Progenitor cell of endocrine pancreas (in vitro differentiated cells): ENCODE data around the gene PRKN. TPM values are rescaled to one million over a fixed set of nuclear protein-coding genes. Genes with fewer than 3 reads are reported as not detected.

Source experiments
- DNase-seq: peaks from one replicate; pipeline ENCODE4 v3.0.0; 2021; ENCODE audit warnings: low spot score; ENCODE audit not compliant: unreplicated experiment
- H3K27ac Mint-ChIP-seq: 2 replicates; pipeline ENCODE4 v1.8.0; 2021; ENCODE audit warnings: mild to moderate bottlenecking, moderate library complexity, mixed read lengths
- H3K27me3 Mint-ChIP-seq: 2 replicates; pipeline ENCODE4 v1.8.0; 2021; ENCODE audit warnings: mixed read lengths
- H3K36me3 Mint-ChIP-seq: 2 replicates; pipeline ENCODE4 v1.8.0; 2022; ENCODE audit warnings: mixed read lengths; ENCODE audit not compliant: insufficient read depth
- H3K4me1 Mint-ChIP-seq: 2 replicates; pipeline ENCODE4 v1.8.0; 2021; ENCODE audit warnings: low read depth, mixed read lengths
- H3K4me3 Mint-ChIP-seq: 2 replicates; pipeline ENCODE4 v1.8.0; 2021; ENCODE audit warnings: low read depth, mild to moderate bottlenecking, moderate library complexity, mixed read lengths
- H3K9me3 Mint-ChIP-seq: 2 replicates; pipeline ENCODE4 v1.8.0; 2021; ENCODE audit warnings: low read depth, mixed read lengths
- total RNA-seq: library from RNA; stranded (reverse); gene quantifications from 2 replicates; pipeline ENCODE4 v1.2.1, GENCODE V29; 2021
- TF ChIP-seq, protein P1 (sequence below): fragments of 200-600 bp; sonication (generic); IDR thresholded peaks from one replicate; pipeline ENCODE4 v1.5.0; 2021; ENCODE audit warnings: antibody characterized with exemption, mild to moderate bottlenecking; ENCODE audit not compliant: unreplicated experiment

Gene PRKN
- total RNA-seq, 1 donor from 2014 or later = 4.6 TPM

- Mint-ChIP-seq H3K9me3 (no peaks in the 10 kb centered on the region), H3K4me1 (peaks cover 12% of the 10 kb centered on the region), H3K27me3 (peaks cover 4% of the 10 kb centered on the region), H3K36me3 (no peaks in the 10 kb centered on the region), H3K4me3 (no peak overlapping the region), H3K27ac (no peak overlapping the region)
- TF ChIP-seq, protein P1, sequence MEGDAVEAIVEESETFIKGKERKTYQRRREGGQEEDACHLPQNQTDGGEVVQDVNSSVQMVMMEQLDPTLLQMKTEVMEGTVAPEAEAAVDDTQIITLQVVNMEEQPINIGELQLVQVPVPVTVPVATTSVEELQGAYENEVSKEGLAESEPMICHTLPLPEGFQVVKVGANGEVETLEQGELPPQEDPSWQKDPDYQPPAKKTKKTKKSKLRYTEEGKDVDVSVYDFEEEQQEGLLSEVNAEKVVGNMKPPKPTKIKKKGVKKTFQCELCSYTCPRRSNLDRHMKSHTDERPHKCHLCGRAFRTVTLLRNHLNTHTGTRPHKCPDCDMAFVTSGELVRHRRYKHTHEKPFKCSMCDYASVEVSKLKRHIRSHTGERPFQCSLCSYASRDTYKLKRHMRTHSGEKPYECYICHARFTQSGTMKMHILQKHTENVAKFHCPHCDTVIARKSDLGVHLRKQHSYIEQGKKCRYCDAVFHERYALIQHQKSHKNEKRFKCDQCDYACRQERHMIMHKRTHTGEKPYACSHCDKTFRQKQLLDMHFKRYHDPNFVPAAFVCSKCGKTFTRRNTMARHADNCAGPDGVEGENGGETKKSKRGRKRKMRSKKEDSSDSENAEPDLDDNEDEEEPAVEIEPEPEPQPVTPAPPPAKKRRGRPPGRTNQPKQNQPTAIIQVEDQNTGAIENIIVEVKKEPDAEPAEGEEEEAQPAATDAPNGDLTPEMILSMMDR = no peak
- DNase-seq = no peak
These were observed 124.8 kb downstream of the PRKN start for GRCh38 chr6:162602759-162603158.

GRCh38 chr6:162596676-162597075, 130.9 kb downstream of the PRKN start:
- no peaks in the 10 kb centered on the region for H3K4me1 Mint-ChIP-seq
- no peak overlapping the region for H3K27ac Mint-ChIP-seq
- TF ChIP-seq, protein P1 = no peak
- H3K4me3 Mint-ChIP-seq = no peak overlapping the region
- H3K27me3 Mint-ChIP-seq = no peaks in the 10 kb centered on the region
- H3K36me3 Mint-ChIP-seq = no peaks in the 10 kb centered on the region
- no peaks in the 10 kb centered on the region for H3K9me3 Mint-ChIP-seq
- DNase-seq = no peak

- H3K27me3 Mint-ChIP-seq = no peaks in the 10 kb centered on the region
- no peak overlapping the region for H3K4me3 Mint-ChIP-seq
- no peak overlapping the region for H3K27ac Mint-ChIP-seq
- TF ChIP-seq, protein P1 = no peak
- no peaks in the 10 kb centered on the region for H3K9me3 Mint-ChIP-seq
- DNase-seq = no peak
- H3K36me3 Mint-ChIP-seq = no peaks in the 10 kb centered on the region
- no peaks in the 10 kb centered on the region for H3K4me1 Mint-ChIP-seq
These were observed 136.0 kb downstream of the PRKN start for GRCh38 chr6:162591517-162591916.

DNA sequence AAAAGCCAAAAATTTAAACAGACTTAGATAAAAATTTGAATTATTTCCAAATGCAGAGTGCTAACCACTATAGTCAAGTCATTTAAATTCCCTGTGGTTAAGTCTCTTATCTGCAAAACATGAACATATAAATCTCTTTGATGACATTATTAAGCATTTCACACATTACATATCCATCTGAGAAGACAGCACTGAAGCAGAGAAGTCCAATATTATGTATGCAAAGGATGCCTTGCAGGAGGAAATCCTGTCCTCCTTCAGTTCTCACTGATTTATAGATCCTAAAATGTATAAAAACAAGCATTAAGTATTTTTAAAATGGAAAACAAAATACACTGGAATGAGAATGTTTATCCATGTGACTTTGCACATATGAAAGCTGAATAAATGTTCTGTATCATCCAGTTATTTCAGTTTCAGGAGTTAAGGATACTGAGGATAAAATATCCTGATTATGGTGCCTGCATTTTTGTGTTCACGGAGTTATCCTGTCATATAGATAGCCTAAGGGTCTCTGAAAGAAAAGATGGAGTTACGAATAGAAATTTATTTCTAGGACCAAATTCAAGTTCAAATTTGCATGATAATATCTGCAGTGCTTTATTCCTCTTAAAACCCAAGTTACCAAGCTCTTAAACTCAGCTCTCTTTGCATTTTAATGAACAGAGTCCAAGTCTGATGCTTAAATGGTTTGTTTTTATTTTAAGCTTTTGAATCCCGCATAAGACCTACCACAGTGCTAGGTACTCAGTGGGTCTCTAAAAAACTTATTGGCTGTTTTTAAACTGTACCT, 145.4 kb downstream of the PRKN start:
- Mint-ChIP-seq H3K27ac (no peak overlapping the region), H3K27me3 (no peaks in the 10 kb centered on the region), H3K4me1 (no peaks in the 10 kb centered on the region), H3K4me3 (no peak overlapping the region), H3K9me3 (no peaks in the 10 kb centered on the region), H3K36me3 (no peaks in the 10 kb centered on the region)
- TF ChIP-seq, protein P1 = no peak
- DNase-seq = no peak

- no peak overlapping the region for H3K4me3 Mint-ChIP-seq
- no peaks in the 10 kb centered on the region for H3K4me1 Mint-ChIP-seq
- no peaks in the 10 kb centered on the region for H3K9me3 Mint-ChIP-seq
- TF ChIP-seq, protein P1 = no peak
- DNase-seq = no peak
- no peaks in the 10 kb centered on the region for H3K27me3 Mint-ChIP-seq
- no peak overlapping the region for H3K27ac Mint-ChIP-seq
- H3K36me3 Mint-ChIP-seq = no peaks in the 10 kb centered on the region
These were observed 146.9 kb downstream of the PRKN start for GRCh38 chr6:162580619-162581018.
